HepG2 (cell line): ENCODE measurements around the gene CCDC85C. TPM values are rescaled to one million over a fixed set of nuclear protein-coding genes. Genes with fewer than 3 reads are reported as not detected.

Source experiments
- ATAC-seq: fragments of 200-7000 bp; cut with Tn5 transposase; 3 replicates; pipeline ENCODE4 v1.9.1; 2020; ENCODE audit warnings: mild to moderate bottlenecking, moderate library complexity
- BruUV-seq: library from RNA; stranded (reverse); fragments of 400-500 nt; replicated peaks from 2 replicates; lab custom pipeline; 2021; lab: Mats Ljungman, UMichigan
- CTCF ChIA-PET: fragments of 300-600 bp; formaldehyde crosslinking; extraction: SDS; loops from one replicate; lab custom pipeline; 2021; ENCODE audit warnings: low total read pairs, inconsistent platforms, low intra/inter-chr PET ratio; lab: Yijun Ruan, JAX
- POLR2A ChIA-PET: fragments of 350-600 bp; sonication (Branson Sonifier 250); formaldehyde crosslinking; loops from one replicate; lab custom pipeline; 2020; ENCODE audit warnings: antibody characterized with exemption, inconsistent platforms; lab: Yijun Ruan, JAX
- DNase-seq: peaks from one replicate; pipeline ENCODE4 v3.0.0-alpha.2; 2015; ENCODE audit warnings: low spot score
- FAIRE-seq: peaks from 3 replicates; lab custom pipeline; 2011; peaks lifted over from hg19 to GRCh38; lab: Jason Lieb, UNC
- H2AFZ ChIP-seq: one replicate; pipeline ENCODE4 v1.6.1; 2011; ENCODE audit warnings: low read length, inconsistent platforms
- H3K27ac ChIP-seq: fragments of 300-600 bp; 3 replicates; pipeline ENCODE4 v1.8.0; 2011; ENCODE audit warnings: mixed run types, mild to moderate bottlenecking, mixed read lengths, low read length, inconsistent platforms; ENCODE audit not compliant: insufficient read depth; ENCODE audit errors: extremely low read length
- H3K27me3 ChIP-seq, 2 experiments: fragments of 200-600 bp in 1 of 2; 2 replicates in 1 of 2; 3 replicates in 1 of 2; pipeline versions ENCODE4 v1.6.0 to v1.8.0; 2011; ENCODE audit warnings: low read length in 2 of 2, mild to moderate bottlenecking in 2 of 2, moderate library complexity in 2 of 2, inconsistent platforms in 1 of 2; ENCODE audit not compliant: insufficient read depth in 2 of 2, control insufficient read depth in 1 of 2
- H3K36me3 ChIP-seq, 2 experiments: fragments of 200-600 bp in 1 of 2; replicated peaks in 1 of 2; 2 replicates in 1 of 2; 3 replicates in 1 of 2; pipeline versions ENCODE4 v1.5.1 to v1.8.0; 2011; ENCODE audit warnings: low read length in 2 of 2, inconsistent platforms in 1 of 2; ENCODE audit not compliant: insufficient read depth in 2 of 2, control insufficient read depth in 1 of 2
- H3K4me1 ChIP-seq: 2 replicates; pipeline ENCODE4 v1.5.1; 2012; ENCODE audit warnings: low read length, inconsistent platforms; ENCODE audit not compliant: insufficient read depth
- H3K4me2 ChIP-seq: 2 replicates; pipeline ENCODE4 v1.6.0; 2011; ENCODE audit warnings: low read depth, low read length, inconsistent platforms
- H3K4me3 ChIP-seq, 3 experiments: fragments of 200-600 bp in 1 of 3; sonication (generic), shearing (Covaris generic) in 1 of 3; replicated peaks in 1 of 3; 2 replicates each; pipeline ENCODE4 v1.5.1; 2011 to 2016; ENCODE audit warnings: low read length in 3 of 3, inconsistent platforms in 2 of 3, low read depth in 2 of 3, mild to moderate bottlenecking in 2 of 3, control low read depth in 1 of 3, mixed read lengths in 1 of 3; ENCODE audit not compliant: insufficient read depth in 1 of 3
- H3K79me2 ChIP-seq: one replicate; pipeline ENCODE4 v1.6.1; 2011; ENCODE audit warnings: low read length, inconsistent platforms; ENCODE audit not compliant: insufficient read depth
- H3K9ac ChIP-seq: 2 replicates; pipeline ENCODE4 v1.6.0; 2011; ENCODE audit warnings: mild to moderate bottlenecking, low read depth, low read length, inconsistent platforms; ENCODE audit not compliant: insufficient read depth
- H3K9me3 ChIP-seq: 2 replicates; pipeline ENCODE4 v1.5.1; 2012; ENCODE audit warnings: mild to moderate bottlenecking, low read length
- H4K20me1 ChIP-seq: 2 replicates; pipeline ENCODE4 v1.6.0; 2011; ENCODE audit warnings: inconsistent platforms, mild to moderate bottlenecking, low read length, moderate library complexity; ENCODE audit not compliant: insufficient read depth
- AGO2 ChIP-seq: fragments of 200-400 bp; formaldehyde crosslinking; optimal IDR thresholded peaks from 2 replicates; pipeline ENCODE3; 2017; ENCODE audit warnings: mild to moderate bottlenecking, low read depth, low read length, moderate library complexity
- WGBS: methylation state at CpG from one replicate; pipeline ENCODE4 v1.1.6; 2017; ENCODE audit warnings: low lambda C conversion rate; 5-methylcytosine and 5-hydroxymethylcytosine counted together
- in situ Hi-C: cut with HindIII; loops from 2 replicates; pipeline ENCODE4 v1.10.0; 2017; ENCODE audit warnings: low pct_unique_long_range_greater_than_20kb; ENCODE audit not compliant: extremely low pct_ligation_motif_present
- intact Hi-C: fragments of 100-400 bp; cut with micrococcal nuclease; formaldehyde crosslinking; loops from one replicate; pipeline ENCODE4 v1.10.0; 2022; ENCODE audit not compliant: unreplicated experiment
- polyA plus RNA-seq, 8 experiments: library from polyadenylated mRNA; depleted of rRNA in 3 of 8; stranded (reverse) in 7 of 8; unstranded in 1 of 8; fragments of >200 nt; fragmentation: Illumina TruSeq in 4 of 8; extraction: Trizol in 4 of 8; gene quantifications; 2 replicates each; pipeline versions ENCODE4 v1.2.1 to v1.2.3, GENCODE V29; 2011 to 2016; ENCODE audit warnings: low read depth in 4 of 8, missing spikeins in 1 of 8, mixed read lengths in 1 of 8; ENCODE audit not compliant: insufficient read depth in 1 of 8
- total RNA-seq, 5 experiments: library from RNA; depleted of rRNA; stranded (reverse); fragments of >200 nt; fragmentation: Illumina TruSeq; extraction: Trizol; gene quantifications; 2 replicates each; pipeline ENCODE4 v1.2.3, GENCODE V29; 2016; ENCODE audit warnings: low read depth in 1 of 5
- TF ChIP-seq, protein P1 (sequence below): sonication (generic); formaldehyde crosslinking; IDR thresholded peaks from 2 replicates; pipeline ENCODE4 v1.5.0; 2020; ENCODE audit warnings: mild to moderate bottlenecking, missing genetic modification reagents, moderate library complexity
- TF ChIP-seq, protein P2 (sequence below): sonication (generic); formaldehyde crosslinking; IDR thresholded peaks from 2 replicates; pipeline ENCODE4 v1.5.1; 2020; ENCODE audit warnings: mild to moderate bottlenecking, missing genetic modification reagents, moderate library complexity

CCDC85C gene
- total and polyA plus RNA-seq, 2 of the 13 experiments (the other 11 are each of a cell fraction or from before 2014, with no cell fraction given): 18.8 to 43.8 TPM

DNA sequence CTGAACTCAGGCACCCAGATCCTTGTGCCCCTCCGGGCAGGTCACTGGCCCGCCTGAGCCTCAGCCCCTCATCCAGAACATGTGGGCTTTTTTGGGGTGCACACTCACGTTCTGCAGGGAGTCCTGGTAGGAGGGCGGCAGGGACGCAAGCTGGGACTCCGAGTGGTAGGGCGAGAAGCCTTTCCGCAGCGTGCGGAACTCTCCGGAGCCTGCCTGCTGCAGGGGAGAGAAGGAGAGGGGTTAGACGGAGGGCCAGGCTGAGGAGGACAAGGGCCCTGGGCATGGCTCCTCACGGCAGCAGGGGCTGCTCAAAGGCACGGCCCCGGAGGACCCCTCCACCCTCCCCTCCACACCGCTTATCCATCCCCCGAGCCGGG is 82.0 kb downstream of the CCDC85C start:
- CTCF ChIA-PET: no interaction called here
- in situ Hi-C loops: loop anchor here (5.0 to 10.0 kb wide), 2 partner anchors 110 to 363 kb away; no protein-coding TSS in a partner anchor
- DNase-seq: no peak

More for the DNA sequence above, 82.0 kb downstream of the CCDC85C start:
- peaks cover 6 to 20% of the 10 kb centered on the region in 2 experiments; a peak in 4 of 5 replicates for H3K36me3 ChIP-seq
- H4K20me1 ChIP-seq: peaks cover 21% of the 10 kb centered on the region; the same call in 1 of the 2 replicates
- intact Hi-C loops: no loop called here
- POLR2A ChIA-PET: interaction anchor here (1.3 to 1.4 kb wide), 2 partner anchors 30 to 33 kb away, joined by 3 read pairs; no protein-coding TSS in a partner anchor
- no peak overlapping the region for H3K27ac ChIP-seq
- ATAC-seq (no peak), FAIRE-seq (no peak)
- no peaks in the 10 kb centered on the region for H3K9me3 ChIP-seq
- H2AFZ ChIP-seq: no peak overlapping the region
- H3K4me2 ChIP-seq: no peak overlapping the region
- H3K79me2 ChIP-seq: peaks cover 6% of the 10 kb centered on the region
- peak; percentile 13 for TF ChIP-seq AGO2
- TF ChIP-seq, protein P1, sequence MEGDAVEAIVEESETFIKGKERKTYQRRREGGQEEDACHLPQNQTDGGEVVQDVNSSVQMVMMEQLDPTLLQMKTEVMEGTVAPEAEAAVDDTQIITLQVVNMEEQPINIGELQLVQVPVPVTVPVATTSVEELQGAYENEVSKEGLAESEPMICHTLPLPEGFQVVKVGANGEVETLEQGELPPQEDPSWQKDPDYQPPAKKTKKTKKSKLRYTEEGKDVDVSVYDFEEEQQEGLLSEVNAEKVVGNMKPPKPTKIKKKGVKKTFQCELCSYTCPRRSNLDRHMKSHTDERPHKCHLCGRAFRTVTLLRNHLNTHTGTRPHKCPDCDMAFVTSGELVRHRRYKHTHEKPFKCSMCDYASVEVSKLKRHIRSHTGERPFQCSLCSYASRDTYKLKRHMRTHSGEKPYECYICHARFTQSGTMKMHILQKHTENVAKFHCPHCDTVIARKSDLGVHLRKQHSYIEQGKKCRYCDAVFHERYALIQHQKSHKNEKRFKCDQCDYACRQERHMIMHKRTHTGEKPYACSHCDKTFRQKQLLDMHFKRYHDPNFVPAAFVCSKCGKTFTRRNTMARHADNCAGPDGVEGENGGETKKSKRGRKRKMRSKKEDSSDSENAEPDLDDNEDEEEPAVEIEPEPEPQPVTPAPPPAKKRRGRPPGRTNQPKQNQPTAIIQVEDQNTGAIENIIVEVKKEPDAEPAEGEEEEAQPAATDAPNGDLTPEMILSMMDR (CRISPR knock-in tag): no peak
- TF ChIP-seq, protein P2, sequence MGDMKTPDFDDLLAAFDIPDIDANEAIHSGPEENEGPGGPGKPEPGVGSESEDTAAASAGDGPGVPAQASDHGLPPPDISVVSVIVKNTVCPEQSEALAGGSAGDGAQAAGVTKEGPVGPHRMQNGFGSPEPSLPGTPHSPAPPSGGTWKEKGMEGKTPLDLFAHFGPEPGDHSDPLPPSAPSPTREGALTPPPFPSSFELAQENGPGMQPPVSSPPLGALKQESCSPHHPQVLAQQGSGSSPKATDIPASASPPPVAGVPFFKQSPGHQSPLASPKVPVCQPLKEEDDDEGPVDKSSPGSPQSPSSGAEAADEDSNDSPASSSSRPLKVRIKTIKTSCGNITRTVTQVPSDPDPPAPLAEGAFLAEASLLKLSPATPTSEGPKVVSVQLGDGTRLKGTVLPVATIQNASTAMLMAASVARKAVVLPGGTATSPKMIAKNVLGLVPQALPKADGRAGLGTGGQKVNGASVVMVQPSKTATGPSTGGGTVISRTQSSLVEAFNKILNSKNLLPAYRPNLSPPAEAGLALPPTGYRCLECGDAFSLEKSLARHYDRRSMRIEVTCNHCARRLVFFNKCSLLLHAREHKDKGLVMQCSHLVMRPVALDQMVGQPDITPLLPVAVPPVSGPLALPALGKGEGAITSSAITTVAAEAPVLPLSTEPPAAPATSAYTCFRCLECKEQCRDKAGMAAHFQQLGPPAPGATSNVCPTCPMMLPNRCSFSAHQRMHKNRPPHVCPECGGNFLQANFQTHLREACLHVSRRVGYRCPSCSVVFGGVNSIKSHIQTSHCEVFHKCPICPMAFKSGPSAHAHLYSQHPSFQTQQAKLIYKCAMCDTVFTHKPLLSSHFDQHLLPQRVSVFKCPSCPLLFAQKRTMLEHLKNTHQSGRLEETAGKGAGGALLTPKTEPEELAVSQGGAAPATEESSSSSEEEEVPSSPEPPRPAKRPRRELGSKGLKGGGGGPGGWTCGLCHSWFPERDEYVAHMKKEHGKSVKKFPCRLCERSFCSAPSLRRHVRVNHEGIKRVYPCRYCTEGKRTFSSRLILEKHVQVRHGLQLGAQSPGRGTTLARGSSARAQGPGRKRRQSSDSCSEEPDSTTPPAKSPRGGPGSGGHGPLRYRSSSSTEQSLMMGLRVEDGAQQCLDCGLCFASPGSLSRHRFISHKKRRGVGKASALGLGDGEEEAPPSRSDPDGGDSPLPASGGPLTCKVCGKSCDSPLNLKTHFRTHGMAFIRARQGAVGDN (CRISPR knock-in tag): 0 out of 2 replicates have a peak, but pooled peaks have one; percentile 21
- H3K9ac ChIP-seq: no peak overlapping the region
- no peaks in the 10 kb centered on the region for H3K27me3 ChIP-seq
- WGBS: 91% methylated on average over 18 of the region's 18 CpGs
- peaks cover 21% of the 10 kb centered on the region for H3K4me1 ChIP-seq
- H3K4me3 ChIP-seq: no peak overlapping the region
- no TSS peak for BruUV-seq
